K562 (cell line): ENCODE results near the gene AP5Z1. TPM values are rescaled to one million over a fixed set of nuclear protein-coding genes. Genes with fewer than 3 reads are reported as not detected.

Source experiments
- C11orf30 ChIP-seq: fragments of 450-650 bp; IDR thresholded peaks from 2 replicates; pipeline ENCODE4 v1.6.1; 2016; ENCODE audit warnings: low read depth, mild to moderate bottlenecking
- CHD2 ChIP-seq: IDR thresholded peaks from 2 replicates; pipeline ENCODE4 v1.6.1; 2011; ENCODE audit warnings: low read depth, low read length
- HMBOX1 ChIP-seq: sonication (generic); IDR thresholded peaks from 2 replicates; pipeline ENCODE4 v1.6.1; 2016
- IRF9 ChIP-seq: fragments of 450-650 bp; IDR thresholded peaks from 2 replicates; pipeline ENCODE4 v1.6.1; 2016; ENCODE audit warnings: missing biosample characterization, missing genetic modification characterization
- KLF13 ChIP-seq: fragments of 450-650 bp; IDR thresholded peaks from 2 replicates; pipeline ENCODE4 v1.6.1; 2016; ENCODE audit warnings: missing genetic modification characterization, low read depth, mild to moderate bottlenecking, missing compliant biosample characterization, moderate library complexity, borderline replicate concordance
- LEF1 ChIP-seq: fragments of 450-650 bp; IDR thresholded peaks from 2 replicates; pipeline ENCODE4 v1.6.1; 2016; ENCODE audit warnings: mild to moderate bottlenecking
- MBD2 ChIP-seq: sonication (generic); IDR thresholded peaks from 2 replicates; pipeline ENCODE4 v1.6.1; 2016; ENCODE audit warnings: low read depth, borderline replicate concordance
- MCM7 ChIP-seq, 2 experiments: fragments of 450-650 bp; IDR thresholded peaks; 2 replicates each; pipeline ENCODE4 v1.6.1; 2016 to 2018
- POLR2G ChIP-seq: fragments of 200-400 bp; formaldehyde crosslinking; IDR thresholded peaks from 2 replicates; pipeline ENCODE4 v1.6.1; 2017; ENCODE audit warnings: low read depth, mild to moderate bottlenecking, antibody characterized with exemption, low read length, moderate library complexity
- RAD21 ChIP-seq, 2 experiments: fragments of 250-450 bp in 1 of 2; fragments of 450-650 bp in 1 of 2; sonication (Bioruptor Pico) in 1 of 2; formaldehyde crosslinking in 1 of 2; IDR thresholded peaks in 1 of 2; conservative IDR thresholded peaks in 1 of 2; 2 replicates each; pipeline versions ENCODE4 v1.4.0 to v1.8.0; 2020 to 2022; ENCODE audit warnings: mild to moderate bottlenecking in 2 of 2, moderate library complexity in 1 of 2
- RB1 ChIP-seq: fragments of 450-650 bp; IDR thresholded peaks from 2 replicates; pipeline ENCODE4 v1.6.1; 2017; ENCODE audit warnings: low read depth, mild to moderate bottlenecking
- RUNX1 ChIP-seq: sonication (generic); IDR thresholded peaks from 2 replicates; pipeline ENCODE4 v1.6.1; 2016; ENCODE audit warnings: antibody characterized with exemption, low read depth
- SAFB ChIP-seq: fragments of 200-400 bp; formaldehyde crosslinking; IDR thresholded peaks from 2 replicates; pipeline ENCODE4 v1.6.1; 2017; ENCODE audit warnings: low read depth, low read length, borderline replicate concordance
- ZBTB34 ChIP-seq: fragments of 250-450 bp; sonication (Bioruptor Pico); IDR thresholded peaks from 2 replicates; pipeline ENCODE4 v1.8.0; 2021; ENCODE audit warnings: mild to moderate bottlenecking, moderate library complexity
- ZC3H11A ChIP-seq: IDR thresholded peaks from 2 replicates; pipeline ENCODE4 v1.6.1; 2012; ENCODE audit warnings: low read depth, low read length, improper control_type of control experiment
- ZNF253 ChIP-seq: fragments of 250-450 bp; sonication (Bioruptor Pico); conservative IDR thresholded peaks from 2 replicates; pipeline ENCODE4 v1.6.1; 2021; ENCODE audit warnings: mild to moderate bottlenecking
- ZNF398 ChIP-seq: fragments of 250-450 bp; sonication (Bioruptor Pico); IDR thresholded peaks from 2 replicates; pipeline ENCODE4 v1.8.0; 2021; ENCODE audit warnings: moderate library complexity, mild to moderate bottlenecking, inconsistent platforms
- ZNF592 ChIP-seq: fragments of 450-650 bp; IDR thresholded peaks from 2 replicates; pipeline ENCODE4 v1.6.1; 2017; ENCODE audit warnings: antibody characterized with exemption, mild to moderate bottlenecking
- polyA plus RNA-seq, 8 experiments: library from polyadenylated mRNA; depleted of rRNA in 4 of 8; stranded (reverse) in 5 of 8; unstranded in 3 of 8; fragments of >200 nt; fragmentation: Nextera tagmentation in 2 of 8; fragmentation: Illumina TruSeq in 1 of 8; extraction: Ambion mirVana in 2 of 8; extraction: Trizol in 1 of 8; gene quantifications; 2 replicates each; pipeline versions ENCODE4 v1.2.1 to v1.2.3, GENCODE V29; 2011 to 2014; ENCODE audit warnings: inconsistent platforms in 1 of 8, missing spikeins in 1 of 8
- total RNA-seq, 7 experiments: library from RNA; depleted of rRNA in 6 of 7; stranded (reverse); fragments of >200 nt in 6 of 7; fragmentation: Illumina TruSeq in 2 of 7; extraction: Trizol in 2 of 7; gene quantifications; 2 replicates each; pipeline versions ENCODE4 v1.2.1 to v1.2.3, GENCODE V29; 2011 to 2021; ENCODE audit warnings: low replicate concordance in 1 of 7

The AP5Z1 gene
- total and polyA plus RNA-seq, 9 of the 15 experiments (the other 6 are each of a cell fraction or from before 2014, with no cell fraction given), result 0.06 to 31.1 (median 6.4) TPM

- TF ChIP-seq ZNF592 (peak; percentile 74), CHD2 (no peak), ZNF398 (CRISPR knock-in tag) (no peak), RB1 (peak; percentile 23; the same call in 1 of the 2 replicates), SAFB (no peak), MBD2 (peak; percentile 8; the same call in 1 of the 2 replicates), LEF1 (peak; percentile 73), ZNF253 (CRISPR knock-in tag) (no peak), C11orf30 (peak; percentile 91), RAD21 (CRISPR knock-in tag; conservative IDR thresholded peaks at IDR 0.05 in 1 of 2, IDR thresholded peaks at IDR 0.05 in 1 of 2) (peak in 1 of 2 experiments; percentile 37; a peak in 2 of 4 replicates), IRF9 (tag) (no peak), KLF13 (tag) (0 out of 2 replicates have a peak, but pooled peaks have one; percentile 4), MCM7 (IDR thresholded peaks at IDR 0.05) (no peak), POLR2G (peak; percentile 54), ZBTB34 (CRISPR knock-in tag) (no peak), ZC3H11A (no peak), HMBOX1 (peak; percentile 16; the same call in 1 of the 2 replicates), RUNX1 (no peak)
These were observed 36.5 kb upstream of the AP5Z1 start (continued) for GRCh38 chr7:4738711-4739527.
